KBM-7 (cell line): ENCODE measurements around the gene PRF1.
"Not testable (repeated sequence)": the region's sequence is repeated elsewhere in the genome, so short reads cannot be mapped to it uniquely, and the experiment has no call there.

Experiments used
- DNase-seq: peaks from one replicate; pipeline ENCODE4 v3.0.0-alpha.2; 2015
- in situ Hi-C: fragments of 300-500 bp; cut with MboI; formaldehyde crosslinking; loops from 2 replicates; pipeline ENCODE4 v1.14.3; 2020; ENCODE audit warnings: low sequenced_read_pairs, low pct_unique_long_range_greater_than_20kb, mixed read lengths

PRF1 gene

DNA sequence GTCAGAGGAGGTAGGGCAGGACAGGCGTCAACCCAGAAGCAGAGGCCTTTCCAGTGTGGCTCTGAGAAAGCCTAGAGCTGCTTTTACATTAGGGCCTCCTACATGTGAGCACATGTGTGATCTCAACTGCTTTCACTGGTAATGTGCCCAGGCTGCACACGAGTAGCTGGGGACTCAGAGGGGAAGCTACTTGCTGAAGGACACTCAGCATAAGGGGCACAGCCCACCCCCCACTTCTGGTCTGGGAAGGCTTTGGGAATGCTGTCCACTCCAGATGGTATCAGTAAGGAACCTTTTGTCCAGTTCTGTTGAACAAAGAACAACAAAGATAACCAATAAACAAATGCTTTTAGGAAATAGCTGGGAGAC, 18.9 kb downstream of the PRF1 start:
- no peak for DNase-seq
- in situ Hi-C loops: no loop called here

DNA sequence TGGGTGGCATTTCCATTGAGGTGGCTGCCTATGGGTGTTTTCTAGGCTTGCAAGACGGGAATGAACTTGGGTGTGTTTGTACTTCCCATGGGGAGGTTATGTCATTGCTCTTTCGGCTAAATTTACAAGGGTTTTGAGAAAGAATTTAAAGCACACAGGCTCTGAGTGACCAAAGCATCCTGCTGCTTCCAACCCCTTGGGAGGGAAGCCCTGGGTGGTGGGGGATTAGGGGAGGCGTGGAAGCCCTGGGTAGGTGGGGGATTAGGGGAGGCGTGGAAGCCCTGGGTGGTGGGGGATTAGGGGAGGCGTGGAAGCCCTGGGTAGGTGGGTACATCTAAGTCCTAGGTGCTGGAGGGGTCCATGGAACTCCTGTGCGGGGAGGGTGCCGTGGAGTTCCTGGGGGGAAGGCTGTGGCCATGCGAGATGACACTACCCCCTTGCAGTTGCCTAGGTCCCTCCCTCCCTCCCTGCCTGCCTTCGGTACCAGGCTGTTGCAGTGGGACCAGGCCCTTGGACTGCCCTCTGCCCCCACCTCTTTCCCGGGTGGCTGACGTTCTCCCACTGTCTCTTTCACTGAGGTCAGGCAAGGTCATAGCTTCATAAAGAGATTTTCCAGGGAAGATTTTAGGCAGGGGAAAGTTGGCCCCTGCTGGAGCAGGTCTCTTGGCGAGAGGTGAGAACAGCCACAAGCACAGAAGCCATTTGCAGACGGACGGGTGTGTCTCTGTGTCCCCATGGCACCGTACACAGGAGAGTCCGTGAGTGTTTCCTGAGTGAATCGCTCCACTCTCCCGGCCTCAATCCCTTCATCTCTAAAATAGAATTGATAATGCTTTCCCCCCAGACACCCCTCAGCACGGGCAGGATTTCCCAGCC, 19.5 kb downstream of the PRF1 start:
- DNase-seq: no peak
- in situ Hi-C loops: no loop called here

DNA sequence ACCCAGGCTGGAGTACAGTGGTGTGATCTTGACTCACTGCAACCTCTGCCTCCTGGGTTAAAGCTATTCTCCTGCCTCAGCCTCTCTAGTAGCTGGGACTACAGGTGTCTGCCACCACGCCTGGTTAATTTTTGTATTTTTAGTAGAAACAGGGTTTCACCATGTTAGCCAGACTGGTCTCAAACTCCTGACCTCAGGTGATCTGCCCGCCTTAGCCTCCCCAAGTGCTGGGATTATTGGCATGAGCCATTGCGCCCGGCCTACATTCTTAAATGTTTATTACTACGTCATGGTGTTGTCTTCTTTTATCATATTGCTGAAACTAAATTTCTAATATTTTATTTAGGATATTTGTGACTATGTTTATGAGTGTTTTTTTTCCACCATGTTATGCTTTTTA, 21.4 kb downstream of the PRF1 start:
- in situ Hi-C loops, DNase-seq: not testable (repeated sequence)

DNA sequence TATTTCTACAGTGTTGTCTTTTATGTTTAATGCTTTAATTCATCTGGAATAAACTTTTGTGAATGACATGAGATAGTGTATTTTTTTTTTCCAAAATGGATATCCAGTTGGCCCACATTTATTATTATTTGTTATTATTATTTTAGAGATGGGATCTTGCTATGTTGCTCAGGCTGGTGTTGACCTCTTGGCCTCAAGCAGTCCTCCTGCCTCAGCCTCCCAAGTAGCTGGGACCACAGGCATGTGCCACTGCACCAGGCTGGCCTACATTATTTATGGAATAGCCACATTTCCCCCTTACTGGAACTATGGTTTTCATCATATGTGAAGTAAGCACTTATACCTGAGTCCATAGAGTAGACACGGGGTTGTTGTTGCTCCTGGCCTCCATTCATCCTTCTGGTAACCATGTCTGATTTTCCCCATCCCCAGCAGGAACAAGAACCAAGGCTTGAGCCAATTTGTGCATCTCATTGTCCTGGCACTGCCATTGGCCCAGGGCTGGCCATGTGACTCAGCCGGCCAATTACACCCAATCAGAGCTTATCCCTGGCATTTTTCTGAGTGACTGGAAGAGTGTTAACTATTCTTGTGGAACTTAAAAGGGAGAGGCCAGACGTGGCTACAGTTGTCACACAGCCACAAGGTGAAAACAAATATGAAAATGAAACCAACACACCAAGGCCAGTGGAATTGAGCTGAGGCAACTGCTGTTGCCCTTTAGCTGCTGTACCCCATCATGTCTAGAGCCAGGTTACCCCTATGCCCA, 23.1 kb downstream of the PRF1 start:
- in situ Hi-C loops: no loop called here
- DNase-seq: no peak

DNA sequence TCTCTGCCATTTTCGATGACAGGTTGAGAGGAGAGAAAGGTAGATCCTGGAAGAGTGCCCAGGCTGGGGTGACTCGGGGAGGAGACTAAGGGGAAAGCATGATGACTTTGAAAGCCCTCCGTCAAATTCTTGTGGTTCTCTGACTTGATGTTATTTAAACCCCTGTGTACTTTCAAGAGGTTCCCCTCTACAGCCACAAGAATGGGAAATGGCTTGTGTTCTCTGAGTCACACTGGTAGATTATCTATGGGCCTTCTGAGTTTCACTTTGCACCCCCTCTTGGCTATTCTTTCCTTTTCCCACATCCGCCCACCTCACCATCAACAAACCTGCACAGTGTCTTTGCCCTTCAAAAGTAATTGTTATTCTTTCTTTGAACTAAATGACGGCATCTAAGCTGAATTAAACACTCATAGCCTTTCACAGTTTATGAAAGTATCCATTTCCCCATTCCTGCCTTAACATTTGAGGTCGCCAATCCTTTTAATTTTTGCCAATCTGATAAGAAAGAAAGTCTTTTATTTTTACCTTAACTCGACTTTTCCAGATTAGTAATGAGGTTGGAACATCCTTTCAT, 24.1 kb downstream of the PRF1 start:
- DNase-seq: peak; percentile 73
- in situ Hi-C loops: no loop called here

DNA sequence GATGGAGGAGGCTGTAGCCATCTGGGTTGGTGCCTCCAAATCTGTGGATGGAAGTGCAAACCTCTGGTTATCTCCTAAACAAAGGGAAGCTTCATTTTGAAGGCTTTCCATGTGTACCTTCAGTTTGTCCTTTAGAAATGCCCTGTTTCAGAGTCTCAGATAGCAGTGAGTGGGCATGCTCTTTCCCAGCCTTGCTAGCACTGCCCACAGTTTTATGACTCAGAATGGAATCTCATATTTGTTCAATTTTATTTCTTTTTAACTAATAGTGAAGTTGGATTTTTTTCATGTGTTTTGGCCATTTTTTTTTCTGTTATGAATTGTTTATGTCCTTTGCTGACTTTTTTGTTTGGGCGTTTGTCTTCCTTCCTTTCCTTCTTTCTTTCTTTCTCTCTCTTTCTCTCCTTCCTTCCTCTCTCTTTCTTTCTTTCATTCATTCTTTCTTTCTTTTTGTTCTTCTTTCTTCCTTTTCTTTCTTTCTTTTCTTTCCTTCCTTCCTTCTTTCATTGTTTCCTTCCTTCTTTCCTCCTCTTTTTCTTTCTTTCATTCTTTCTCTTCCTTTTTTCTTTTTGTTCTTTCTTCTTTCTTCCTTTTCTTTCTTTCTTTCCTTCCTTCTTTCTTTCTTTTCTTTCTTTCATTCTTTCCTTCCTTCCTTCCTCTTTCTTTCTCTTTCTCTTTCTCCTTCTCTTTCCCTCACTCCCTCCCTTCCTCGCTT, 25.6 kb downstream of the PRF1 start:
- DNase-seq: no peak
- in situ Hi-C loops: no loop called here

DNA sequence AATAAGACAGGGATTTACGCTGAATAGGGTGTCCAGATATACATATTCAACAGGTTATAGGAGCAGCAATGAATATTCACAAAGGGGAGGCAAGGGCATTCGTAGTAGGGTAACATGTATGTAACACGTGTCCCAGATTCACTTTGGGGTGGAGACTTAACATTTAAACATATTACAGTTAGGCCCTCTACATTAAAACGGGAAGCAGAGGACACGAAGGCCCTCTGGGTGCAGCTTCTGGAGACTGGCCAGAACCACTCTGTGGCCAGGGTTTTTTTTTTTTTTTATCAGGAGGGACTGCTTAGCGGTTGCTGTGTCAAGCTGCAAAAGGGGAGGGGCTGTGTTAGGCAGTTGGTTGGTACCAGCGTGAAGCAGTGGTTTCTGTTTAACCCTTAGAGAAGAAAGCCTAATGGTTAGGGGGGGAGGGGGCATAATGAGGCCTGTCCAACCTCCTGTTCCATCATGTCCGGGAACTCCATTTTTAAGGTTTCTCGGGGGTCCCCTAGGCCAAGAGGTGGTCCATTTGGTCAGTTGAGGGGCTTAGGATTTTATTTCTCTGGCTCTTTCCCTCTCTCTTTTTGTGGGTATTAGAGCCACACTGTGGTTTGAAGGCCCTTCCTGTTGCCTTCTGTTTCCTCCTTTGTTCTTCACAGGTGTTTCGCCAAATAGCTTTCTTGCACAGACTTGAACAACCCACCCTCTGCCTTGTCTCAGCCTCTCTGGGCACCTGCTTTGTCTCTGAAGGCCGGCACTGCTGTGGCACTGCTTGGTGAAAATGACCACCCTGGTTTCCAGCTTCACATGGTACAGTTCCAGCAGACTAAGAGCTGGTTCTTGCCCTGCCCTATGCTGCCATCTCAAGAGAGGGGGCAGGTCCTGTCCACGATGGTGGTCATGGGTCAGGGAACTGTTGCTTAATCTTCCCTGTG, 26.4 kb downstream of the PRF1 start:
- in situ Hi-C loops: no loop called here
- peak; percentile 94 for DNase-seq

DNA sequence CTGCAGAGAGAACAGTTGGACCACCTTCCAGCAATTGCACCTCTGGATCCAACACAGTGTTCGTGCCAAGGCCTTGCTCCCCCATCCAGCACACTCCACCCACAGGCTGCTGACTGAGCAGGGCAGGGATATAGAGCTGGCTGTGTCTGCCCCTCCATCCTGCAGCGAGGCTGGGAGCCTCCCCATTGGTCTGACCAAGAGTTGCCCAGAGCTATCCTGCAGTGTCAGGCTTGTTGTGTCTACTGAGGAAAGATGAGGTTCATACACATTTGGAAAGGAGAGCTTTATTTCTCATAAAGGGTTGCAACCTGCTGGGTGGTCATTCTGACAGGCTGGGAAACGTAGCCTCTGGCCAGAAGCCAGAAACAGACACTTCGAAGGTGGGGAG, 27.1 kb downstream of the PRF1 start:
- DNase-seq: no peak
- in situ Hi-C loops: no loop called here

DNA sequence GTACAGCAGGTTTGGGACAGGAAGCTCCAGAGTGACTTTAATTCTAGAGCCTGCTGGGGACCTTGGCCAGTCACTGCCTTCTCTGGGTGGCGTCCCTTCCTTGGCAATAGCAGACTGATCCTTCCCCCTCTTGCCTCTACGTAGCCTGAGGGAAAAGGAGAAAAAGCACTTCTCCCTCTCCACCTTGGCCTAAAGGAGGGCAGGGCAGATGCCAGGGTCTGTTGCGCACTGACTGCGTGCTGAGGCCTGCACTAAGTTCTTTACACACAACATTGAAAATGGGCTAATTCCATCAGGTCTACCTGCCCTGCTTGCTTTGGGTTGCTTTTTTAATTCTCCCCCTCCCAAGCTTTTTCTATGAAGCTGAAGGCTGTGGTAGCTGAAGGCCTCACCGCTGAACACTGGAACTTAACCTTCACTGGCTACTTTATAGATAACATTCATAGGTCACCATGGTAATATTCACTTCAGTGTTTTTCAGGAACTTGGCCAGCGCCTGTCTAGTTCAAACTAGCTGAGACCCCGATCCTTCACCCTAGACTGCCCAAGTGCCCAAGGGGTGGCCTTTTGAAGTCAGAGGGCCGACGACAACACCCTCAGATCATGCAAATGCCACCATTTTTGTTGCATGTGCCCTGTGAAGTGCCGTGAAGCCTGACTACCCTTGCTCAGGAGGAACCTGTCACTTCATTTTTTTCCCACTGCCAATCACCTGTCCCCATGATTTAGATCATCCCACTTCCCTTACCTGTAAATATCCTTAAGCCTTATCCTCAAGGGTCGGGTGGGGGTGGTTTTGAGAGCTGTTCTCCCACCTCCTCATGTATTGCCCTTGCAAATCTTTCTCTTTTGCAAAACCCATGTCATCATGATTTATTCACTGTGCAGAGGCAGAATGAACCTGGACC, 28.7 kb downstream of the PRF1 start:
- no peak for DNase-seq
- in situ Hi-C loops: no loop called here

DNA sequence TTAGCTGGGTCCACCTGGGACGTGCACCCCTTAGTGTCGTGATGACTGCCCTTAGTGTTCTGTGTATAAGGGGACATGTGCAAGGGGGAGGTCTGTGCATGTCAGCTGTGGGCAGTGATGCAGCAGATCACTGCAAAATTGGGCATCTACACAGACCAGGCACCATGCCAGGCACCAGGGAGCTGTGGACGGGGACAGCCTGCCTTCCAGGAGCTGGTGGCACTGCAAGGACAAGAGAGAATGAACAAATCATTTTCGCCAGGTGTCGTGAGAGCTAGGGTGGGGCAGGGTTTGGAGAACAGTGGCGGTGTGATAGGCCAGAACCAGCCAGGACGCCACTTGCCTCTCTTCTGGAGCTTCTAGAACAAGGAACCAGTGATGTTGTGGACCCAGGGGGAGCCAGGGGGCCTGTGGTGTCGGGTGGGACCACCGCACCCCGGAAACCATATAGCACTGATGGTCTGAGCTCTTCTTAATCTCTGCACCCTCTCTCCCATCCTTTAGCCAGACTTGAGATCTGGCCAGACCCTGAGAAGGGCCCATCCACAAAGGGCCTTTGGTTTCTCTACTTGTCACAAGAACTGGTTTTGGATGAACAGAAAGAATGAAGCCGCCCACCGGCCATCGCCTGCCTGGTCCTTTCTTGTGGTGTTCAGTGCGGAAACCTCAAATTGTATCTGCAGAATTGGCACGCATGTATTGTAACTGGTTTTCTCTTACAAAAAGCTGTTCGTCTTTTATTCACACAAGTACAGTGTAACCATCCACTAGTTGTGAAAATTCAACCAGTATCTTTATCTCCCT, 30.7 kb downstream of the PRF1 start:
- DNase-seq: no peak
- in situ Hi-C loops: no loop called here

DNA sequence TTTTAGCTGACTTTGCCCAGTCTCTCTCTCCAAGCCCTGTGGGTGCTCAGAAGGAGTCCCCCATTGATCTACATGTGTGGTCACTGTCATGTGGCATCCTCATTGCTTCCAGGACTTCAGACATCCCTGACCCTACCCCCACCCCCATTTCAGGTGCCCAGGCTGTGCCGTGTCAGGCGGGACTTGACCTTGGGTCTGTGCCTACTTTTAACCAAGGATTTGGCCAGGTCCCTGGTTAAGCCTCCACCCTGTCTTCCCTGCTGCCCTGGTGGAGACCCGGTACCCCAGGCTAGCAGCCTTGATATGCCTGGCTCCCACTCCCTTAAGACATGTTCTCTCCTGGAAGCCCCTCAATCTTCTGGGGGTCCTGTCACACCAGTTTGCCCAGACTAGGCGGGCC, 31.3 kb downstream of the PRF1 start:
- no peak for DNase-seq
- in situ Hi-C loops: no loop called here

DNA sequence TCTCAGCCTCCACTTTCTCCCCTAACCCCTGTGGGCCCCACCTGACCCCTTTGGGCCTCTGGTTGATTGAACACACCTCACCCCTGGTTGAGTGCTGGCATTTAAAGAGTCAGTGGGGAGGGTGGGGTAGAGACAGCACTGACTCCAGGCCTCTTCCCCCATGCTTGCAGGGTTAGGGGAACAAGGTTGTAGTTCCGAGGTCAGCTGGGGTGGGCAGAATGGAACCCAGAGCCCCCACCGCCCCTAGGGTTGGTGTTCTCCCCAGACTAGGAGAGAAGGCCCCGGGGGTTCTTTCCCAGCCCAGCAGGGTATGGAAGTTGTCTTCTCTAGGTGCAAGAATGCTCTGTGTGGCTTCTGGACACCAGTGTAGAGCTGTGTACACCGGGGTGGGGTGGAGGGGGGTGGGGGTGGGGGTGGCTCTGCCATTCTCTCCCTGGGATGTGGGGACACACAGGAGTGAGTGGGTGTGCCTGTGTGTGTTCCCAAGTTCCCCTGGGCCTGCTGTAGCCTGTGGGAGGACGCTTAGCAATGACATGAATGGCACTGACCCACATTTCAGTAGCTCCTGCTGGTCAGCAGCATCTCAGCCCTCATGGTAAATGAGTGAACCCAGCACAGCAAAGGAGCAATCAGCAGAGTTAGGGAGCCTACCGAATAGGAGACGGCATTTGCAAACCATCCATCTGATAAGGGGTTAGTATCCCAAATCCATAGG, 33.6 kb downstream of the PRF1 start:
- DNase-seq: no peak
- in situ Hi-C loops: no loop called here

DNA sequence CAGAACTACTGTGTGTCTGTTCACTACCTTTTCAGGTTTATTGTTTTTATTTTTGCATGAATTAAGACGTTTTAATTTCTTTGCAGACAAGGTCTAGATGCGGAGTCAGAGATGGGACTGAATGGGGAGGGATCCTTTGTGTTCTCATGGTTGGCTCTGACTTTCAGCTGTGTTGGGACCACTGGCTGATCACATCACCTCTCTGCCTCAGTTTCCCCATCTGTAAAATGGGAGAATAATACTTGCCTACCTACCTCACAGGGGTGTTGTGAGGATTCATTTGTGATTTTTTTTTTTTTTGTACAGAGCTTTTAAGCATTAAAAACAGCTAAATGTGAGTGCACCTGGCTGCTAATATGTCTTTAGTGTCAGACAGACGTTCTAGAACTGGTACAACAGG, 34.4 kb downstream of the PRF1 start:
- in situ Hi-C loops: no loop called here

DNA sequence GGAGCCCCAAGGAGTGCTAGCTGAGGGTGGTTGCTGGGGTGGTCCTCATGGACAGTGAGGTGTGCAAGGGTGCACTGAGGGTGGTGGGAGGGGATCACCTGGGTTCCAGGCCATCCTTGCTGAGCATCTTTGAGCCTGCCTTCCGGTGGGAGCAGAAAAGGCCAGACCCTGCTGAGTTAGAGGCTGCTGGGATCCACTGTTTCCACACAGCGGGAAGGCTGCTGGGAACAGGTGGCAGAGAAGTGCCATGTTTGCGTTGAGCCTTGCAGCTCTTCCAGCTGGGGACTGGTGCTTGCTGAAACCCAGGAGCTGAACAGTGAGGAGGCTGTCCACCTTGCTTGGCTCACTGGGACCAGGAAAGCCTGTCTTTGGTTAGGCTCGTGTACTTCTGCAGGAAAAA, 34.9 kb downstream of the PRF1 start:
- no peak for DNase-seq
- in situ Hi-C loops: no loop called here

More for the DNA sequence above, 34.4 kb downstream of the PRF1 start:
- DNase-seq: no peak

DNA sequence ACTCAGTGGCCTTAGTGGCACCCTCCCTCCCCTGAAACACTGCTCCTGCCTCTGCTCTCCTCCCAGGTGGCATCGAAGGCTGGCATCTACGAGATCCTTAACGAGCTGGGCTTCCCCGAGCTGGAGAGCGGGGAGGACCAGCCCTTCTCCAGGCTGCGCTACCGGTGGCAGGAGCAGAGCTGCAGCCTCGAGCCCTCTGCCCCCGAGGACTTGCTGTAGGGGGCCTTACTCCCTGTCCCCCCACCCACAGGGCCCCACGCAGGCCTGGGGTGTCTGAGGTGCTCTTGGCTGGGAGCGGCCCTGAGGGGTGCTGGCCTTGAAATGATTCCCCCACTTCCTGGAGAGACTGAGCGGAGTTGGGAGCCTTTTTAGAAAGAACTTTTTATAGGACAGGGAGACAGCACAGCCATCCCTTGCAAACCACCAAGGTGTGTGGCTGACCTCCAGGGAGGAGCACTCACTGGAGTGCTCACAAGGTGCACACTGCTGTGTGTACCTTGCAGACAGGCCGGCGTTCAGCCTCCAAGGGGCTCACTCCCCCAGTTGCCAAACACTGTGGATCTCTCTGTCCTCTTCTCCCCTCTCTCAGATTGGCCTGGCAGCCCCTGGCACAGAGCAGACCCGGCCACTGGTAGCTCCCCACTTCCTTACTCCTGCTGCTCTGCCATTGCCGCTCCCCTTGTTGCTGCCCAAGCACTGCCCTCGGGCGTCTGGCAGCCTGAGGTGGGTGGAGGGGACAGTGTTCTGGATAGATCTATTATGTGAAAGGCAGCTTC, 35.8 kb downstream of the PRF1 start:
- no peak for DNase-seq
- in situ Hi-C loops: no loop called here
